Activated CD4-positive, CD25-positive, alpha-beta regulatory T cell treated with anti-CD3 and anti-CD28 coated beads, Interleukin-2, amount 50 U/mL, for 16 hours (primary cell): ENCODE data around the gene ORAI3.

Experiments
- DNase-seq: peaks from one replicate; pipeline ENCODE4 v3.0.0-alpha.2; 2020; ENCODE audit warnings: low read depth, low spot score

ORAI3 gene

DNA sequence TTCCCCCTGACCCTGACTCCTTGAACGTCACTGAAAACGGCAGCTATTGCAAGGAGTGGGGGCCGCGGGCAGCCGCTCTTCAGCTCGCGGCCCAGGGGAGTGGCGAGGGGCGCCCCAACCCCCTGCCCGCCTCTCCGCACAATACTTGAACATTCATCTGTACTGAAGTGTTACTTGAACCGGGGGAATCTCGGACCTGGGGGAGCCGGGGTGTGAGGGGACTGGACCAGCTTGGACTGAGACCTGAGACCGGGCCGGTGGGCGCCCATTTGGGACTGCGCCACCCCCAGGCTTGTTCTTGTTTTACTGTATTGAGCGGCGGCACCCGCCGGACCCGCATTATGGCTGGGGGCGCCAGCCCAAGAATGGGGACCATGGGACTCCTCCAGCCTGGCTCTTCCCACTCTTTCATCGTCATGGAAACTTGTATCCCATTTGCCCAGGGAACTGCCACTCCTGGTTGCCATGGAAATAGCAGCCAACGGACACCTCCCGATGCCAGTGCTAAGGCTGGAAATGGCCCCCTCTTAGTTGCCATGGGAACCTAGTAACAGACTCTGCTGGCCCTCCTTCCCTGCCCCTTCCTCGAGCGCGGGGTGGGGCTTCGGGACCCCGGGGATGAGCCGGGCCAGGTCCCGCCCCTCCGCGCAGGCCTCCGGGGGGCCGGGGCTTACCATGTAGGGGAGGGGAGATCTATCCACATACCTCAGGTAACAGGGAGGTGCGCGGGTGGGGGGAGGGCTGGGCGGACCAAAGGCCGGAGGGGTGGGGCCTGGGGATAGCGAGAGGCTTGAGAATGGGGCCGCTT lies 805 bp upstream of the ORAI3 start:
- DNase-seq, result no peak

DNA sequence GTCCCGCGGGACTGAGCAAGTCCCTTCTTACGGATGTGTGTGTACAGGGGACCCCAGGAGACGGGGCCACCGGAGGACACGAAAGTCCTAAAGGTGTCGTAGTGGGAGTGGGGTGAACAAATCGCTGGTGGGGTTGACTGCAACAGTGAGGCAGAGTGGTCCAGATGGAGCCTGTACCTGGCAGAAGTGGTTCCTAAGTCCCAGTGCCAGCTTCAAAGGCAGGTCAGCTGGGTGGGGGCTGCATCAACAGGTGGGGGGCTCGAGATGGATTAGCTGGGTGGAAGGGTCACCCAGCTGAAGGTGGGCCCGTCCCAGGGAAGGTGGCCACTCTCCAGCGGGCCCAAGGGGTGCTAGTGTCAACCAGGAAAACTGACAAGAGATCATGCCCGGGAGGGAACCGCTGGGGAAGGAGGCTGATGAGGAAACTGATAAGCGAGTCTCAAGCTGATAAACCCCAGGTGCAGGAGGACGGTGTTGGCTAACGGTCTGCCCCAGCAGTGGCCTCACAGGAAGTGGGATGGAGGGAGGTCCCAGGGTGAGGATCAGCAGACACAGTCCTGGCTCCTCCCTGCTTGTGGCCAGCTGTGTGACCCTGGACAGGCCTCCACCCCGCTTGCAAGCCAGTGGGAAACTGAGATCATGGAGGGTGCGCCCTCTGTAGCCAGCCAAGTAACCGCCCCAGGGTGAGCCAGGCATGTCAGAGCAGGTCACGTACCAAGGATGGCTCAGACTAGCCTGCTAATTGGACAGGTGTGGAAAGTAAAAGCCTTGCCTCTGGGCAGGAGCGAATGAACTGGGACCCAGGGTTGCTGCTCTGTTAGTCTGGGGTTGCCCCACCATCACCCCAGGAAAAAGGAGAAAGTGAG lies 1.0 kb downstream of the ORAI3 start:
- no peak for DNase-seq

DNA sequence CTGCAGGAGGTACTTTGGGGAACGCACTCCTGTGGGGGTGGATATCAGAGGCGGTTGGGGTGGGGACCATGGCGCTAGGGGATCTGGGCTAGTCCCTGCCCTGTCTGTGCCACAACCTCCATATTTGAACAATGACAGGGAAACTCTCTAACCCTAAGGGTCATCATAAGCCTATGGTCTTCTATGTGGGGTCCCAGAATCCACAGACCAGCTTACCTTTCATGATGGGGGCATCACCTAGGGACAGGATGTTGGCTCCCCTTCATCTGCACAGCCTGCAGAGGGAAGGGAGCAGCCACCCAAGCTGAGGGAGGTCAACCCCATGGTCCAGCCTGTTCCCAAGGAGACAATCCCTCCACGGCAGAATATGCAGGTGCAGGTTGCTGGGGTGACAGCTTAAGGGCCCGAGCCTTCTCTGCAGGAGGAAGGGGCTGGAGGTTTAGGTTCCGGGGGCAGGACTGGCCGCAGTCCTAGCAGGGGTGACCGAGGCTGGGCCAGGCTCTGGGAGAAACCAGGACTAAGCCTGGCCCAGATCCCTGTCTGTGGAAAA lies 1.7 kb downstream of the ORAI3 start:
- DNase-seq, result no peak

DNA sequence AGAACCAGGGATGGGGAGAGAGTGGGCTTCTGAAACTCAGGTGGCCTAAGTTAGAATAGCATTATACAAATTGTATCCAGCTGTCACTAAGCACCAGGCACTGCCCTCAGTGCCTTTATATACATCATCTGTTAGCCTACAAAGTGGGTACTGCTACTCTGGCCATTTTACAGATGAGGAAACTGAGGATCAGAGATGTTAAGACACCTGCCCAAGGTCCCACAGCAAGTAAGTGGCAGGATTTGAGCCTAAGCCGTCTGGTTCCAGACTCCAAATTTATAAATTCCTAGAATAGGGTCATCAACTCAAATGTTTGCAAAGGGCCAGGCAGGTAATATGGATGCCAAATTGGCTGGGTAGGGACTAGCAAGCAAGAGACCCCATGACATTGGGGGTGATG lies 2.3 kb downstream of the ORAI3 start:
- DNase-seq, result no peak

DNA sequence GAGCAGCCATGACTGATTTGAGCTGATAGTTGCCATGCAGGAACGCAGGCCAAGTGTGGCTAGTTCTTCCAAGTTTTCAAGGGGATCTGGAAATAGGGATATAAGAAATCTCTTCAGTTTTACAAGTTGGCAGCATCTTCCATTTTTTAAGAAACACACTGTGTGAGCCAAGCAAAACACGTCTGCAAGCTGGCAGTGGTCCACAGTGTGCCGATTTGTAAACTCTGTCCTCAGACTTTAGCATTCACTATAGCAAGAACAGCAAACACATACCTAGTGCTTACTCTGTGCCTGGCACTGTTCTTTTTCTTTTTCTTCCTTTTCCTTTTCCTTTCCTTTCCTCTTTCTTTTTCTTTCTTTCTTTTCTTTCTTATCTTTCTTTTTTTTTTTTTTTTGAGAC lies 2.9 kb downstream of the ORAI3 start:
- DNase-seq, result no peak

DNA sequence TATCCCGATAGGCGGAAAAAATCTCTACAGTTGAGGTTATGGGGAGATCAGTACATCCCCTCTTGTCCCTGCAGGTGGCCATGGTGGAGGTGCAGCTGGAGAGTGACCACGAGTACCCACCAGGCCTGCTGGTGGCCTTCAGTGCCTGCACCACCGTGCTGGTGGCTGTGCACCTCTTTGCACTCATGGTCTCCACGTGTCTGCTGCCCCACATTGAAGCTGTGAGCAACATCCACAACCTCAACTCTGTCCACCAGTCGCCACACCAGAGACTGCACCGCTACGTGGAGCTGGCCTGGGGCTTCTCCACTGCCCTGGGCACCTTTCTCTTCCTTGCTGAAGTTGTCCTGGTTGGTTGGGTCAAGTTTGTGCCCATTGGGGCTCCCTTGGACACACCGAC lies 4.2 kb downstream of the ORAI3 start:
- DNase-seq, result no peak

DNA sequence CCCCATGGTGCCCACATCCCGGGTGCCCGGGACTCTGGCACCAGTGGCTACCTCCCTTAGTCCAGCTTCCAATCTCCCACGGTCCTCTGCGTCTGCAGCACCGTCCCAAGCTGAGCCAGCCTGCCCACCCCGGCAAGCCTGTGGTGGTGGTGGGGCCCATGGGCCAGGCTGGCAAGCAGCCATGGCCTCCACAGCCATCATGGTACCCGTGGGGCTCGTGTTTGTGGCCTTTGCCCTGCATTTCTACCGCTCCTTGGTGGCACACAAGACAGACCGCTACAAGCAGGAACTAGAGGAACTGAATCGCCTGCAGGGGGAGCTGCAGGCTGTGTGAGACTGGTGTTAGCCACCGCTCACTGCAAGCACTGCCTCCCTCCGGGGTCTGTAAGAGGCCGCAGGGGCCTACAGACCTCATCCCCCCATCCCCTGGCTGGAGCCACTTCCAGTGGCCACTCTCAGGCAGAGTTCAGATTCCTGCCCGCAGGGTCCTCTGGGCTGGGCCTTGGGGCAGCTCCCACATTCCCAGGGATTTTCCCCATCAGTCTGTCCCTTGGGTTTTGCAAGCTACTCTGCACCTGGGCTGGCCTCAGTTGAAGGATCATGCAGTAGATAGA lies 4.8 kb downstream of the ORAI3 start:
- no peak for DNase-seq

DNA sequence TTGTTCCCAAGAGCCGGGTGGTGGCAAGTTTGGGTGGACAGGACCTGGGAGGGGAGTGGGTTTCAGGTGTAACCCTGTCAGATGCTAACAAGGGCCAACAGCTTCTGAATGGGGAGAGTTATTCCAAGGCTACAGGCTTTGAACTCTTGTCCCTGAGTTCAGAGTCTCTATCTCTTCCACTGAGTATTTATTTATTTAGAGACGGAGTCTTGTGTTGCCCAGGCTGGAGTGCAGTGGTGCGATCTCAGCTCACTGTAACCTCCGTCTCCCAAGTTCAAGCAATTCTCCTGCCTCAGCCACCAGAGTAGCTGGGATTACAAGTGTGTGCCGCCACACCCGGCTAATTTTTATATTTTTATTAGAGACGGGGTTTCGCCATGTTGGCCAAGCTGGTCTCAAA lies 6.1 kb downstream of the ORAI3 start:
- no peak for DNase-seq

DNA sequence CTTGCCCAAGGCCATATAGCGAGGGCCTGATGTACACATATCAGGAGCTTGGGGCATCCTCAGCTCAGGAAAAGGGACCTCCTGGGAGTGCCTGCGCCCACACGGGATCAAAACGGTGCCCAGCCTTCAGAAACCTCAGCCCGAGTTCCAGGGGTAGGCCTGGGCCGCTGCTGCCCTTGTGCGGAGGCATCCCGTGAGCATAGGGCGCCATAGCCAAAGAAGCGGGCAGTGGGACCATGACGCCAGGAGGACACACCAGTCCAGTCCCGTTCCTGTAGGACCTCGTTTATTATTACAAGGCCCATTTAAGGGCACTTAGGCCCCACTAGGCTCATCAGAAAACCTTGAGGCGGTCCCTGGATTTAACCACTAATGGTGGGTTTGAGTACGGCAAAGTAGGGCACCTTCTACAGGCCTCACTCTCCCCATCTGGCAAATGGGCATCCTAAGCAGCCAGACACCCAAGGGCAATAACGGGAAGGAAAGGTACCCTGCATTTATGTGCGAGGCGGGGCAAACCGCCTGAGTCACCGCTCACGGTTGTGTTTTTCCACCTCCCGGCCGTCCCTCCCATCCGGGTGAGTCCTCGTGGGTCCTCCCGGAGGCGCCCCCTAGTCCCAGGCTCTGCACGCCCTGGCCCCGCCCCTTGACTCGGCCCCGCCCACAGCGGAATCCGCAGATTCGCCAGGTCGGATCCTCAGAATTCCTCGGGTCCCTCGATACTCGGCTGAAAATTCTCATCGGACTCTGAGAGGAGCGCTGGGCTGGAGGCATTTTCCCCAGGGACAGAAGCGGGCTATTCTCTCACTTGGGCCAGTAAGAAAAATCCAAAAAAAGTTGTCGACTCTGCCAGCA lies 8.0 kb downstream of the ORAI3 start:
- DNase-seq, result peak; percentile 76

DNA sequence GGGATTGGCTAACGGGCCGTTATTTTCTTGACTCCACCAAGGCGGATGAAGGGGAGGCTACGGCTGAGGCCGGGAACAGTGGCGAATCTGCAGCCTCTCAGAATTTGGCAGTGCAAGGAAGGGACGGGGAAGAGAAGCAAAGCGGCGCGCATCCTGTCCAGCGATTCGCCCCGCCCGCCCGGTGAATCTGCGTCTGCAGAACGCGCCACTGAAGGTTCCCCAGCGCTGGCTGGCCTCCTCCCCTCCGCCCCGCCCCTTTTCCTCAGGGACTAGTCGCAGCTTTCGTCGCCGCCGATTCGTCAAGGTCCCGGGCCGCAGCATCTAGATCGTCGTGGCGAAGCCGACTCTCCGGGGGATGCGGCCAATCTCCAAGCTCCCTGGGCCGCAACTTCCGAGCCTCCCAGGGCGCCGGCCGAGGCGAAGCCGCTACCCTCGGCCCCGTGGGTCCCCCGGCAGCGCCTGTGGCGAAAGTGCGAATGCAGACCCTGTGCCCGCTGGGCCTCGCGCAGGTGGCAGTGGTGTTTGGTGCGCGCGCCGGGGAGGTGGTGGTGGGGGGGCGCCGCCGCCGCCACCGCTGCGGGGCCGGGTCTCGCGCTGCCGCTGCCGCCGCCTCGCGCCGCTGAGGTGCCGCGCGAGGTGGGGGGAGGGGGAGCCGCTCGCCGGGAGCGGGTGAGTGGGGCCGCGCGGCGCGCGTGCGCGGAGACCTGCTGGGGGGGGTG lies 8.7 kb downstream of the ORAI3 start, which contains the start of gene SETD1A:
TSS of gene SETD1A (plus strand) at position 299 of the 719 bp plus-strand sequence. CDS start 978 bp downstream, outside the sequence.
- peak; percentile 94 for DNase-seq

DNA sequence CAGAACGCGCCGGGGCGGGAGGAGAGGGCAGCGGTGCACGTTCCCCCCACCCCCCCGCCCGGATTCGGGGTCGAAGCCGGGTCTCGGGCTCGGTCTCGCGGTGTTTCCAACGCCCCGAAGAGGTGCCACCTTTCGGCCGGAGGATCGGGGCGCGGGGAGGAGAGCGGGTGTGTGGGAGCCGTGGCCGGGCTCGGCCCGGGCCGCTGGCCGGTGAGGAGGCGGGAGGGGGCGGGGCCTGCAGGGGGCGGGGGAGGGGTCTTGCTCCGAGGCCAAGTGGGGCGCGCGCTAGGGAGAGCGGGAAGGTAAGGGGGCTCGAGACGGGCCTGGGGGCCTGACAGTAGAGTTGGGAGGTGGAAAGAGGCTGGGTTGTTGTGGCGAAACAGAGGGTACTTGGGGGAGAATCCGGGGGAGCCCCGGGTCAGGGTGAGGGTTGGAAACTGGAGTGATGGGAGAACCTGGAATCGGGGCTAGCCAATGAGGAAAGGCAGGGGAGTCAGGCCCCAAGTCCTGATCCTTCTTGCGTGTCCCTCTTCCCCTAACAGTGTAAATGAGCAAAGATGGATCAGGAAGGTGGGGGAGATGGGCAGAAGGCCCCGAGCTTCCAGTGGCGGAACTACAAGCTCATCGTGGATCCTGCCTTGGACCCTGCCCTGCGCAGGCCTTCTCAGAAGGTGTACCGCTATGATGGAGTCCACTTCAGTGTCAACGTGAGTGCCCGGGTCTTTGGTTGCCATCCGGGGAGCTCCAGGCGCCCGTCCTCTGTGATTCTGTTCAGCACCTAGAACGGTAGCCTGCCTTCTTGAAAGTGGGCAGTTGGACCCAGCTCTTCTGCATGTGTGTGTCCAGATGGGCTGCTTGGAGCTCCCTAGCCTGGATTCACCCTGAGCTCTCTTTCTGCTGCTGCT lies 9.6 kb downstream of the ORAI3 start:
- DNase-seq, result peak; percentile 29

DNA sequence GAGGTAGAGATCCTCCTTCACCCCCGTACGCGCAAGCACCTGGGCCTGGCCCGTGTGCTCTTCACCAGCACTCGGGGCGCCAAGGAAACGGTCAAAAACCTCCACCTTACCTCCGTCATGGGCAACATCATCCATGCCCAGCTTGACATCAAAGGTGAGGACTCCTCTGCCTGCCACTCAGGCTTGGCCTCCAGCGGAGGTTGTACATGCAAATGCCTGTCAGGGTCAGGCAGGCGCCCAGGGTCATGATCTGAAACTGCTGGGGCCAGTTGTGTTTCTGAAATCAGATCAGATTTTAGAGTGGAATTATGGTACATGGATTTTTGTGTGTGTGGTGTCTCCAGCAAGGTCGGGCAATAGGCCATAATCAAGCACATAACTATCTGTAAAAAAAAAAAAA lies 12.5 kb downstream of the ORAI3 start:
- no peak for DNase-seq

DNA sequence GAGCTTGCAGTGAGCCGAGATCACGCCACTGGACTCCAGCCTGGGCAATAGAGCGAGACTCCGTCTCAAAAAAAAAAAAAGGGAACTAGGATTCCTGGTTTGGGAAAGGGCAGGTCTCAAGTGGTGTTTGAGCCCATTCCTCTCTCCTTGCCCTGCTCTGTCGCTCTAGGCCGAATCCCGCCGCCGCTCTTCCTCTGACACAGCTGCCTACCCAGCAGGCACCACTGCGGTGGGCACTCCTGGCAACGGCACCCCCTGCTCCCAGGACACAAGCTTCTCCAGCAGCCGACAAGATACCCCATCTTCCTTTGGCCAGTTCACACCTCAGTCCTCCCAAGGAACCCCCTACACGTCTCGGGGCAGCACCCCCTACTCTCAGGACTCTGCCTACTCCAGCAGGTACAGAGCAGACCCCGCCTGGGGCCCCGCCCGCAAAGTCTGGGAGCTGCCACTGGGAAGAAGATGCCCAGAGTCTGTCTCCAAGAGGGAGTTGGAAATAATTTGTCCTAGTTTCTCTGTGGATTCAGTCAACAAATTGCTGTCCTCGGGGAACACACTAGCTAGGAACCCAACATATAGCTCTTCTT lies 15.2 kb downstream of the ORAI3 start:
- DNase-seq, result no peak

DNA sequence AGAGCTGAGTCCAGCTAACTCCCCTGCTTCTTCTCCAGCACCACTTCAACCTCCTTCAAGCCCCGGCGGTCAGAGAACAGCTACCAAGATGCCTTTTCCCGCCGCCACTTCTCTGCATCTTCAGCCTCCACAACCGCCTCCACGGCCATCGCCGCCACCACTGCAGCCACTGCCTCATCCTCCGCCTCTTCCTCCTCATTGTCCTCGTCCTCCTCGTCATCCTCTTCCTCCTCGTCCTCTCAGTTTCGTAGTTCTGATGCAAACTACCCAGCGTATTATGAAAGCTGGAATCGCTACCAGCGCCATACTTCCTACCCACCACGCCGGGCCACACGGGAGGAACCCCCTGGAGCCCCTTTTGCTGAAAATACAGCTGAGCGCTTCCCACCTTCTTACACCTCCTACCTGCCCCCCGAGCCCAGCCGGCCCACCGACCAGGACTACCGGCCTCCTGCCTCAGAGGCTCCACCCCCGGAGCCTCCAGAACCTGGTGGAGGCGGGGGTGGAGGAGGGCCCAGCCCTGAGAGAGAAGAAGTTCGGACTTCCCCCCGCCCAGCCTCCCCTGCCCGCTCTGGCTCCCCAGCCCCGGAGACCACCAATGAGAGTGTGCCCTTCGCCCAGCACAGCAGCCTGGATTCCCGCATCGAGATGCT lies 15.8 kb downstream of the ORAI3 start:
- no peak for DNase-seq

DNA sequence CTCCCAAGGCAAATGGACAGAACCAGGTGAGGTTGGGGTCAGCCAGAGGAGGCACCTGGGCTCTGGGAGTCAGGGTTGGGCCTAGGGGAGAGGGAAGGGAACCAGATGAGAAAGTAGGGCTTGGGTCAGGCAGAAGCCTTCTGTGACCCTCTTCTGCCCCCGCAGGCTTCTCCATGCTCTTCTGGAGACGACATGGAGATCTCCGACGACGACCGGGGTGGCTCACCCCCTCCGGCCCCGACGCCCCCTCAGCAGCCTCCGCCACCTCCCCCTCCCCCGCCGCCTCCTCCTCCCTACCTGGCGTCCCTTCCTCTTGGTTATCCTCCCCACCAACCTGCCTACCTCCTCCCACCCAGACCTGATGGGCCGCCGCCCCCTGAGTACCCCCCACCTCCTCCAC lies 16.6 kb downstream of the ORAI3 start:
- no peak for DNase-seq

DNA sequence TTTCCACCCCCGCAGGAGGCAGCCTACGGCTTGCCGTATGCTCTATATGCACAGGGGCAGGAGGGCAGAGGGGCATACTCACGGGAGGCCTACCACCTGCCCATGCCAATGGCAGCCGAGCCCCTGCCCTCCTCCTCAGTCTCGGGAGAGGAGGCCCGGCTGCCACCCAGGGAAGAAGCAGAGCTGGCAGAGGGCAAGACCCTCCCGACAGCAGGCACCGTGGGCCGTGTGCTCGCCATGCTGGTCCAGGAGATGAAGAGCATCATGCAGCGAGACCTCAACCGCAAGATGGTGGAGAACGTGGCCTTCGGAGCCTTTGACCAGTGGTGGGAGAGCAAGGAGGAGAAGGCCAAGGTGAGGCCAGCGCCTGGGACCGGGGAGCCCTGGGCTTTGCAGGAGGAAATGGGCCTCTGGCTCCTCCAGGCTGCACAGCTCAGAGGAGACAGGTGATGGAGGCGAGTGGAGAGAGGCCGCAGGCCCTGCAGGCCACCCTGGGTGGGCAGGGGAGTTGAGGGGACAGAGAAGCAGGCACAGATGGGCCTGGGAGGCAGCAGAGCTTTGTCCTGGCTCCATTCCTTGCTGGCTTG lies 17.3 kb downstream of the ORAI3 start:
- no peak for DNase-seq

DNA sequence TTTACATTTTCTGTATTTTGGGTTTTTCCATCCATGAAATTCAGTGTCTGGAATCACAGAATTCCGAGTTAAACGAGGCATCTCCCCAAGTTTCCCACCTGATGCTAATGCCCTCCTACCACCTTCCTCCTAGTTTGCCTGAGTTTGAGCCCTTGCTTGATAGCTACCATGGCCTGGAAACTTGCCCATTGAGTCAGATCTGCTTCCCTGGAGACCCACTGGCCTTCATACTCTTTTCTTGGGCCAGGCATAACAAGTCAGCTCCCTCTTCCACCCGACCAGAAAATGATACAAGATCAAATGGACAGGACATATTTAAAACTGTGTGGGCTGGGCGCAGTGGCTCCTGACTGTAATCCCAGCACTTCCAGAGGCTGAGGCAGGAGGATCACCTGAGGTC lies 18.9 kb downstream of the ORAI3 start:
- no peak for DNase-seq

DNA sequence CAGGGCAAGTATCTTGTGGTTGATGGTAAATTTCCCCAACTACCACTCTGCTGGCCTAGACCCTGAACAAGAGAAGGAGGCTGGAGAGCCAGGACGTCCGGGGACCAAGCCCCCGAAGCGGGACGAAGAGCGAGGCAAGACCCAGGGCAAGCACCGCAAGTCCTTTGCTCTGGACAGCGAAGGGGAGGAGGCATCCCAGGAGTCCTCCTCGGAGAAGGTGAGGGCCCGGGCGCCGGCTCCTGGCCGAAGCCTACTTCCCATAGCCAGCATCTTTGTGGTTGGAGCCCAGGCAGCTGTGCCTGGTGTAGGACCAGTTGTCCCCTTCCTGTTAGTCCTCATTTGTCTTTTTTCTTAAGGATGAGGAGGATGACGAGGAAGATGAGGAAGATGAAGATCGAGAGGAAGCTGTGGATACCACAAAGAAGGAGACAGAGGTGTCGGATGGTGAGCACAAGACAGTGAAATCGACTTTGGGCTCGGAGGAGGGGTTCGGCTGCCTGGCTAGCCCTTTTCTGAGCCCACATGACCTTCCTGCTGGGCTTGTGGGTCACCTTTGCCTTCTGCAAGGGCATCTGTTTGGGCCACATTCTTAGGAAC lies 20.5 kb downstream of the ORAI3 start:
- no peak for DNase-seq
